HG03439 (cell line): ENCODE data around the gene PIK3R6.
"Not testable (repeated sequence)": the region's sequence is repeated elsewhere in the genome, so short reads cannot be mapped to it uniquely, and the experiment has no call there.

Experiments
- ATAC-seq: cut with Tn5 transposase; IDR thresholded peaks from one replicate; pipeline ENCODE4 v1.9.1; 2021; ENCODE audit warnings: mild to moderate bottlenecking, moderate library complexity; ENCODE audit not compliant: unreplicated experiment

PIK3R6 gene

DNA sequence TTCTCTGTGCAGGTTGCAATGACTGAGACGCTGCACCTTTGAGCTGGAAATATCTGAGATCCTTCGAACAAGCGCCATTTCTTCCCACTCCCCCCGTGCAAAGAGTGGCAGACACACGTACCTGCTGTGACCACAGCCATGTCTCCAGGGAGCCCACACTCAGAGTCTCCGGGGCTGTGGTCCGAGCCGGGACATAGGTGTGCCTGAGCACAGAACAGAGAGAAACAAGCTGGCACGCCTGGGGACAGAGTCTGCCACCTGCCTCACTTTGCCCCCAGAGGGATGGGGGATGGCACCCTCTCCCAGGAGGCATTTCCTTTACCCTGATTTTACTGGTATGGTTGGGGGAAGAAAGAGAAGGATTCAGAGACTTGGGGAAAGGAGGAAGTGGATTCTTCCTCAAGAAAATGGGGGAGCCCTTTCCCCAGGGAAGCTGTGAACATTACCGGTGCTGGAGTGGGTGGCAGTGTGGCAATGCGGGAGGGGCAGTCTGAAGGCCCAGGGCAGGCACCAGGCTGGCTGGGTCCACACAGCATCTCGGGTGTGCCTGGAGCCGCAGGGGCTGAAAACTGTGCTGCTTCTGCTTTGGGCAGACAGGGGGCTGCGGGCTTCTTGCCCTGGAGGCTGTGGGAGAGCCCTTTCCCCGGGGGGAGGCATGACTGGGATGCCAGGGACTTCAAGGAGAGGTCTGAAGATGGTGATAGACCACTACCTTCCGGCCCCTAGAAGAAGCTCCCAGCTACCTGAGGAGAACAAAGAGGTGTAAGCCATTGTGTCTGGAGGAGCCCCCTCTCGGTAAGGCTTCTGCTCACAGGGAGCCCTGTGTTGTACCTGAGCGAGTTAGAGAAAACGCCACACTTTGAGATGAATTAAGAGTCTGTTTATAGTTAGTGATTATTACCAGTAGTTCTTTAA lies 6.6 kb upstream of the PIK3R6 start:
- no peak for ATAC-seq

- ATAC-seq, result no peak
These were observed 5.4 kb upstream of the PIK3R6 start for GRCh38 chr17:8872705-8873435.

- ATAC-seq, result no peak
These were observed 4.7 kb upstream of the PIK3R6 start for GRCh38 chr17:8872036-8872704.

DNA sequence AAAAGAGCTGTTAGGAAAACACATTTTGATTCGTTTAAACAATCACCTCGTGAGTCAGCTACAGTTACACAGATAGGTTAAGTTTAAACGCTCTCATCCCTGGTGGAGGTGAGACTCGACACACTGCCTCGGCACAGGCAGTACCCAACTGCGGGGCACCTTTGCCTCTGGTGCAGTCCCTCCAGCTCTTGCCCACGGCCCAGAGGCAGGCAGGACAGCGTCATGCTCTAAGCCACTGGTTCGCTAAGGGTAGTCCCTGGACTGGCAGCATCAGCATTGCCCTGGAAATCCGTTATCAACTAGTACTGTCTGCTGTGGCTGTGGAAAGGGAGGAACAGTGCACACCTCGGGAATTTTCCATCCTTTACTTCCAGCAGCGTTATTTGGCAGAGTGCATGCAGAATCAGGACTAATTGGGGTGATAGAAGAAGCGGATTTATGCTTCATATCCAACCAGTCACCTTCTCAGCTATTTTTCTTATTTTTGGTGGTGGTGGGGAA lies 3.7 kb upstream of the PIK3R6 start:
- no peak for ATAC-seq

GRCh38 chr17:8870406-8871040 lies 3.0 kb upstream of the PIK3R6 start:
- ATAC-seq, result no peak

- ATAC-seq, result no peak
These were observed 1.8 kb upstream of the PIK3R6 start for GRCh38 chr17:8869114-8869815.

DNA sequence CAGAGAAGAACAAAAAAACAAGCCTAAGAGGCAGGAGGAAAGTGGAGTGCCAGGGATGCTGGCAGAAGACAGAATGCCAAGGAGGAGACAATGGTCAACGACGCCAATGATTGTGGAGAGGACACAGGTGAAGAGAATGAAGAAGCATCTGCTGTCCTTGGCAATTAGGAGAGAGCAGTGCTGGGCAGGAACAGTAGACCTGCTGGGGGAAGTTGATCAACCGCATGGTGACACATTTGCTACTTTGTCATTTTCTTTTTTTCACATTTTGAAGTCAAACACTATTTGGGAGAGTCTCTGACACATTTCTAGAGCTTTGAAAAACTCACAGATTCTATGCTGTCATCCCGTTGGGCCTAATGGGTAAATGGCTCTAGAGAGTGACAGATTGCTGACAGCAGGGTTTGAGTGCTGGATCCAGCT lies 1.1 kb upstream of the PIK3R6 start:
- peak; percentile 43 for ATAC-seq

DNA sequence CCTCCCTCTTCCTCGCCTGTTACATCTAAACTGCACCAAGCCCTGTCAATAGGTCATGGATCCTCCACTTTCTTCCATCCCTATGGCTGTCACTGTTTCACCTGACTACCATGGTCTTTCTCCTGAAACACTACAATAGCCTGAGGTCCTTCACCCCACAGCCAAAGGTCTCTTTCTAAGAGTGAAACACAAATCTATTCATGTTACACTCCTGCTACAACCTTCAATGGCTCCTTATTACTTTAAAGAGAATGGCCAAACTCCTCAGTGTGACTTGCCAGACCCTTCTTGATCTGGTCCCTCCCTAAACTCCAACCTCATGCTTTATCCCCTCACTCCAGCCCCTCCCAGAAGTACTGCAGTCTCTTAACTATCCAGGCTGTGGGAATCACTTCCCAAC lies 618 bp upstream of the PIK3R6 start:
- no peak for ATAC-seq

GRCh38 chr17:8865811-8866210 lies 1.7 kb downstream of the PIK3R6 start:
- ATAC-seq, result no peak

DNA sequence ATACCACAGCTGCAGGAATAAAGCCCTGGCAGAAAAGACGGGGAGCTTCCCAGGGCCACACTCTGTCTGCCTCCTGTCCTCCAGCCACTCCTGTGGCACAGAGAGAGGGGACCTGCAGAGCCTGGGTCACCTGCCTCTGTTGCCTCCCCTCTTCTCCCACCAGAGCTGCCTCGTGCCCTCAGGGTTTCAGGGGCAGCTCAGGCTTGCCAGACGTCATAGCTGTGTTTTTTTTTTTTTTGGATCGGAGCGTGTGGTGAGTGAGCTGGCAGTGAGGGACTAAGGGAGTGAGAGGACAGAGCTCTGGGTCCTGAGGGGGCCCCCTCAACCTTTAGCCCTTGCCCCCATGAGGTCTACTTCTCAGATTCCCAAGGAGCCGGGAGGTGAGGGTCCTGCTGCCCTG lies 2.1 kb downstream of the PIK3R6 start:
- no peak for ATAC-seq

- no peak for ATAC-seq
These were observed 5.0 kb downstream of the PIK3R6 start for GRCh38 chr17:8862213-8863056.

- no peak for ATAC-seq
These were observed 5.8 kb downstream of the PIK3R6 start for GRCh38 chr17:8861495-8862181.

- no peak for ATAC-seq
These were observed 7.6 kb downstream of the PIK3R6 start for GRCh38 chr17:8859804-8860430.

DNA sequence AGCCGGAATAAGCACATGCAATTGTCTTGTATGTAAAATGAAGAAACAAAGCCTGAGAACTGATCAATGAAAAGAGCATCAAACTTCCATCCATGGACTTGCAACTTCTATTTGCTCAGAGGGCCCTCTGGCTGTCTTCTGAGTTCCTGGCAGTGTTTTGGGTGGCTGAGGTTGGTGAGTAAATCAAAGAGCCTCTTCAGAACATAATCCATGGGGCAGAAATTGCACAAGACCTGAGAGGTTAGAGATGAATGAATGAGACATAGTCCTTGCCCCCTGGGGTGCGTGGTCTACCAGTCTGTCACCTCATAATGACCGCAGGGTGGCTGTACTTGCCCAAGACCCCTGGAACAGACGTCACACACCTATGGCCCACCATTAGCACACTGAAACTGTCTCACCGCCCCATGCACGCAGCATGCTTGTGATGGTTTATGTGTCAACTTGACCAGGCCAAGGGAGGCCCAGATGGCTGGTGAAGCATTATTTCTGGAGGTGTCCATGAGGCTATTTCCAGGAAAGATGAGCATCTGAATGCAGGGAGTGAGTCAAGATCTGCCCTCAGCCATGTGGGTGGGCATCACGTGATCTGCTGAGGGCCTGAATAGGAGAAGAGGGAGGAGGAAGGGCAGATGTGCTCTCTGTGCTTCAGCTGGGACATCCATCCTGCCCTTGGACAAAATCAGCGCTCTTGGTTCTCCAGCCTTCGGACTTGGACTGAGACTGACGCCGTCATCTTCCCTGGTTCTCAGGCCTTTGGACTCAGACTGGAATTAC lies 8.3 kb downstream of the PIK3R6 start:
- no peak for ATAC-seq

DNA sequence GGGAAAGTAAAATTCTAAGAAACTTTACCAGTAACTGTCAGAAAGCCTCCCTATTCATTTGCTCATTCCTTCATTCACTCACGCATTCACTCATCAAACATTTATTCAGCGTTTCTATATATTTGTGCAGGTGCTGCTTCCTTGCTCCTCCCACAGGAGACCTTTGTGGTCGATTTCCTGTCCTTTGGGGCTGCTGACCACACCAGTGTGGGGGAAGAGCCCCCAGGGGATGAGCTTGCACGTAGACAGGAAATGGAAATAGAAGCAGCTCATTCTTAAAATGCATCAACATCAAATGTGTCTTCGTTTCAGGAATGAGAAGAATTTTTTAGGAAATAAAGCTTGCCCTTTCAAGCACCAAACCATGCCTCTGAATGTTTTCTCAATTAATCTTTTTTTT lies 9.6 kb downstream of the PIK3R6 start:
- ATAC-seq, result peak; percentile 39

DNA sequence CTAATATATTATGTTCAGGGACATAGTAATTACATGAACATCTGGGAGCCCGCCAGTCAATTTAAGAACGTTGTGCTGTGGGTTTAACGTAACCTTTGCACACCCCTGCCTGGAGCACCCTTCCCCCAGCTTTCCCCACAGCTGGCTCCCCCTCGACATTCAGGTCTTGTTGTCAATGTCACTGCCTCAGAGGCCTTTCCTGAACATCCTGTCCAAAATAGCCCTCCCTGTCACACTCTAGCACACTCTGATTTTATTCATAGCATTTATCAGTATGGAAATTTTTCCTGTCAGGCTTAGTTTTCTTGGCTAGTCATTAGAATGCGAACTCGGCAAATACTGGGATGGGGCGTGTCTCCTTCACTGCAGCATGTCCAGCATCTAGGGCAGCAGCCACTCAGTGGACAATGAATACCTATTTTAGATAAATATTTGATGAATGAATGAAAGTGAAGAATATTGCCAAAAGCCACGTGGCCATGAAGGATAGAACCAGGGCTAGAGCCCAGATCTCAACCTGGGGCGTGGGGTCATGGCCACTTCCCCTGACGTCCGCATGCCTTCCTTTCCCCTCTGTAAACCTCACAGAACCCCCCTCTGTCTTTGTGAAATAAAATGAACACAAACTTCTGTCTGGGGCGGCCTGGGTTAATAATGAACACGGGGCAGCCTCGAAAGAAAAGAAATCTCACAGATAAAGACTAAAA lies 10.5 kb downstream of the PIK3R6 start:
- ATAC-seq, result no peak

DNA sequence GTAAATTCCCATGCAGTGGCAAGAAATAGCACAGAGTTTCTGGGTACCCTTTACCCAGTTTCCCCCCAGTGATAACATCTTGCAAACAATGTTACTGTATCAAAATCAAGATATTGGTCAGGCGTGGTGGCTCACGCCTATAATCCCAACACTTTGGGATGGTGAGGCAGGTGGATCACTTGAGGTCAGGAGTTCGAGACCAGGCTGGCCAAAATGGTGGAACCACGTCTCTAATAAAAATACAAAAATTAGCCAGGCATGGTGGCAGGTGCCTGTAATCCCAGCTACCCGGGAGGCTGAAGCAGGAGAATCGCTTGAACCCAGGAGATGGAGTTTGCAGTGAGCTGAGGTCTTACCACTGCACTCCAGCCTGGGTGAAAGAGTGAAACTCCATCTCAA lies 11.3 kb downstream of the PIK3R6 start:
- not testable (repeated sequence) for ATAC-seq
